HepG2 (cell line): ENCODE results near the gene TOLLIP. TPM values are rescaled to one million over a fixed set of nuclear protein-coding genes. Genes with fewer than 3 reads are reported as not detected.

Experiments
- ATAC-seq: fragments of 200-7000 bp; cut with Tn5 transposase; 3 replicates; pipeline ENCODE4 v1.9.1; 2020; ENCODE audit warnings: mild to moderate bottlenecking, moderate library complexity
- BruUV-seq: library from RNA; stranded (reverse); fragments of 400-500 nt; replicated peaks from 2 replicates; lab custom pipeline; 2021; lab: Mats Ljungman, UMichigan
- CTCF ChIA-PET: fragments of 300-600 bp; formaldehyde crosslinking; extraction: SDS; loops from one replicate; lab custom pipeline; 2021; ENCODE audit warnings: low total read pairs, inconsistent platforms, low intra/inter-chr PET ratio; lab: Yijun Ruan, JAX
- POLR2A ChIA-PET: fragments of 350-600 bp; sonication (Branson Sonifier 250); formaldehyde crosslinking; loops from one replicate; lab custom pipeline; 2020; ENCODE audit warnings: antibody characterized with exemption, inconsistent platforms; lab: Yijun Ruan, JAX
- DNase-seq: peaks from one replicate; pipeline ENCODE4 v3.0.0-alpha.2; 2015; ENCODE audit warnings: low spot score
- FAIRE-seq: peaks from 3 replicates; lab custom pipeline; 2011; peaks lifted over from hg19 to GRCh38; lab: Jason Lieb, UNC
- H2AFZ ChIP-seq: one replicate; pipeline ENCODE4 v1.6.1; 2011; ENCODE audit warnings: low read length, inconsistent platforms
- H3K27ac ChIP-seq: fragments of 300-600 bp; 3 replicates; pipeline ENCODE4 v1.8.0; 2011; ENCODE audit warnings: mixed run types, mild to moderate bottlenecking, mixed read lengths, low read length, inconsistent platforms; ENCODE audit not compliant: insufficient read depth; ENCODE audit errors: extremely low read length
- H3K27me3 ChIP-seq, 2 experiments: fragments of 200-600 bp in 1 of 2; 2 replicates in 1 of 2; 3 replicates in 1 of 2; pipeline versions ENCODE4 v1.6.0 to v1.8.0; 2011; ENCODE audit warnings: low read length in 2 of 2, mild to moderate bottlenecking in 2 of 2, moderate library complexity in 2 of 2, inconsistent platforms in 1 of 2; ENCODE audit not compliant: insufficient read depth in 2 of 2, control insufficient read depth in 1 of 2
- H3K36me3 ChIP-seq, 2 experiments: fragments of 200-600 bp in 1 of 2; replicated peaks in 1 of 2; 2 replicates in 1 of 2; 3 replicates in 1 of 2; pipeline versions ENCODE4 v1.5.1 to v1.8.0; 2011; ENCODE audit warnings: low read length in 2 of 2, inconsistent platforms in 1 of 2; ENCODE audit not compliant: insufficient read depth in 2 of 2, control insufficient read depth in 1 of 2
- H3K4me1 ChIP-seq: 2 replicates; pipeline ENCODE4 v1.5.1; 2012; ENCODE audit warnings: low read length, inconsistent platforms; ENCODE audit not compliant: insufficient read depth
- H3K4me2 ChIP-seq: 2 replicates; pipeline ENCODE4 v1.6.0; 2011; ENCODE audit warnings: low read depth, low read length, inconsistent platforms
- H3K4me3 ChIP-seq, 3 experiments: fragments of 200-600 bp in 1 of 3; sonication (generic), shearing (Covaris generic) in 1 of 3; replicated peaks in 1 of 3; 2 replicates each; pipeline ENCODE4 v1.5.1; 2011 to 2016; ENCODE audit warnings: low read length in 3 of 3, inconsistent platforms in 2 of 3, low read depth in 2 of 3, mild to moderate bottlenecking in 2 of 3, control low read depth in 1 of 3, mixed read lengths in 1 of 3; ENCODE audit not compliant: insufficient read depth in 1 of 3
- H3K79me2 ChIP-seq: one replicate; pipeline ENCODE4 v1.6.1; 2011; ENCODE audit warnings: low read length, inconsistent platforms; ENCODE audit not compliant: insufficient read depth
- H3K9ac ChIP-seq: 2 replicates; pipeline ENCODE4 v1.6.0; 2011; ENCODE audit warnings: mild to moderate bottlenecking, low read depth, low read length, inconsistent platforms; ENCODE audit not compliant: insufficient read depth
- H3K9me3 ChIP-seq: 2 replicates; pipeline ENCODE4 v1.5.1; 2012; ENCODE audit warnings: mild to moderate bottlenecking, low read length
- H4K20me1 ChIP-seq: 2 replicates; pipeline ENCODE4 v1.6.0; 2011; ENCODE audit warnings: inconsistent platforms, mild to moderate bottlenecking, low read length, moderate library complexity; ENCODE audit not compliant: insufficient read depth
- AHR ChIP-seq: IDR thresholded peaks from 2 replicates; pipeline ENCODE4 v1.6.1; 2018; ENCODE audit warnings: missing genetic modification reagents, missing compliant biosample characterization
- CREM ChIP-seq, 2 experiments: sonication (generic) in 1 of 2; formaldehyde crosslinking in 1 of 2; IDR thresholded peaks; 2 replicates each; pipeline versions ENCODE4 v1.4.0 to v1.6.1; 2016 to 2020; ENCODE audit warnings: antibody characterized with exemption in 1 of 2, mild to moderate bottlenecking in 1 of 2, missing genetic modification reagents in 1 of 2
- ELF3 ChIP-seq: IDR thresholded peaks from 2 replicates; pipeline ENCODE4 v1.6.1; 2016; ENCODE audit warnings: missing genetic modification reagents, missing compliant biosample characterization
- PRPF4 ChIP-seq: fragments of 200-400 bp; formaldehyde crosslinking; IDR thresholded peaks from 2 replicates; pipeline ENCODE4 v1.6.1; 2016; ENCODE audit warnings: low read length, low read depth; ENCODE audit not compliant: poor library complexity, severe bottlenecking
- SATB2 ChIP-seq: sonication (generic); formaldehyde crosslinking; IDR thresholded peaks from 2 replicates; pipeline ENCODE4 v1.5.0; 2020; ENCODE audit warnings: missing genetic modification reagents
- SMAD9 ChIP-seq: sonication (generic); formaldehyde crosslinking; IDR thresholded peaks from 2 replicates; pipeline ENCODE4 v1.5.1; 2020; ENCODE audit warnings: mild to moderate bottlenecking, missing genetic modification reagents
- TOPORS ChIP-seq: sonication (generic); formaldehyde crosslinking; IDR thresholded peaks from 2 replicates; pipeline ENCODE4 v1.8.0; 2023; ENCODE audit warnings: mild to moderate bottlenecking, missing genetic modification reagents
- ZBTB7B ChIP-seq: sonication (generic); formaldehyde crosslinking; IDR thresholded peaks from 2 replicates; pipeline ENCODE4 v1.4.0; 2020; ENCODE audit warnings: missing genetic modification reagents
- ZNF121 ChIP-seq: sonication (generic); formaldehyde crosslinking; IDR thresholded peaks from 2 replicates; pipeline ENCODE4 v1.5.0; 2020; ENCODE audit warnings: mild to moderate bottlenecking, missing genetic modification reagents
- ZNF33A ChIP-seq: sonication (generic); formaldehyde crosslinking; IDR thresholded peaks from 2 replicates; pipeline ENCODE4 v1.5.1; 2020; ENCODE audit warnings: missing genetic modification reagents, mild to moderate bottlenecking, moderate library complexity, borderline replicate concordance
- WGBS: methylation state at CpG from one replicate; pipeline ENCODE4 v1.1.6; 2017; ENCODE audit warnings: low lambda C conversion rate; 5-methylcytosine and 5-hydroxymethylcytosine counted together
- in situ Hi-C: cut with HindIII; loops from 2 replicates; pipeline ENCODE4 v1.10.0; 2017; ENCODE audit warnings: low pct_unique_long_range_greater_than_20kb; ENCODE audit not compliant: extremely low pct_ligation_motif_present
- intact Hi-C: fragments of 100-400 bp; cut with micrococcal nuclease; formaldehyde crosslinking; loops from one replicate; pipeline ENCODE4 v1.10.0; 2022; ENCODE audit not compliant: unreplicated experiment
- polyA plus RNA-seq, 8 experiments: library from polyadenylated mRNA; depleted of rRNA in 3 of 8; stranded (reverse) in 7 of 8; unstranded in 1 of 8; fragments of >200 nt; fragmentation: Illumina TruSeq in 4 of 8; extraction: Trizol in 4 of 8; gene quantifications; 2 replicates each; pipeline versions ENCODE4 v1.2.1 to v1.2.3, GENCODE V29; 2011 to 2016; ENCODE audit warnings: low read depth in 4 of 8, missing spikeins in 1 of 8, mixed read lengths in 1 of 8; ENCODE audit not compliant: insufficient read depth in 1 of 8
- total RNA-seq, 5 experiments: library from RNA; depleted of rRNA; stranded (reverse); fragments of >200 nt; fragmentation: Illumina TruSeq; extraction: Trizol; gene quantifications; 2 replicates each; pipeline ENCODE4 v1.2.3, GENCODE V29; 2016; ENCODE audit warnings: low read depth in 1 of 5

Gene TOLLIP
- total and polyA plus RNA-seq, 2 of the 13 experiments (the other 11 are each of a cell fraction or from before 2014, with no cell fraction given), result 25.9 to 47.5 TPM

- Histone ChIP-seq H3K4me2 (no peak overlapping the region), H2AFZ (no peak overlapping the region), H3K36me3 (no peaks in the 10 kb centered on the region), H4K20me1 (no peaks in the 10 kb centered on the region), H3K9me3 (no peaks in the 10 kb centered on the region), H3K4me3 (no peak overlapping the region), H3K27ac (no peak overlapping the region), H3K4me1 (peaks cover 7% of the 10 kb centered on the region; the same call in 1 of the 2 replicates), H3K79me2 (no peaks in the 10 kb centered on the region), H3K9ac (no peak overlapping the region), H3K27me3 (peaks cover 7 to 71% of the 10 kb centered on the region in 2 experiments; a peak in 4 of 5 replicates)
- no peak for ATAC-seq
- FAIRE-seq, result no peak
- in situ Hi-C loops (no loop called here), intact Hi-C loops (no loop called here)
- WGBS, result 40% methylated on average over 6 of the region's 22 CpGs
- TF ChIP-seq ELF3 (CRISPR knock-in tag) (no peak), ZNF121 (no peak), PRPF4 (no peak), ZNF33A (CRISPR knock-in tag) (no peak), SMAD9 (CRISPR knock-in tag) (no peak)
- ChIA-PET CTCF (no interaction called here), POLR2A (no interaction called here)
- DNase-seq, result no peak
- BruUV-seq, result no TSS peak
Measured at GRCh38 chr11:1350086-1350725, 40.8 kb upstream of the TOLLIP start.

- Histone ChIP-seq H3K9ac (no peak overlapping the region), H3K36me3 (no peaks in the 10 kb centered on the region), H3K4me1 (peaks cover 7% of the 10 kb centered on the region; the same call in 1 of the 2 replicates), H3K4me3 (no peak overlapping the region), H4K20me1 (no peaks in the 10 kb centered on the region), H3K27ac (no peak overlapping the region), H3K4me2 (no peak overlapping the region), H3K79me2 (no peaks in the 10 kb centered on the region), H2AFZ (no peak overlapping the region), H3K9me3 (no peaks in the 10 kb centered on the region), H3K27me3 (peaks cover 7 to 66% of the 10 kb centered on the region in 2 experiments; a peak in 4 of 5 replicates)
- no peak for ATAC-seq
- ChIA-PET POLR2A (no interaction called here), CTCF (no interaction called here)
- no peak for TF ChIP-seq CREM (IDR thresholded peaks at IDR 0.05)
- TF ChIP-seq CREM (CRISPR knock-in tag; IDR thresholded peaks at IDR 0.05), result no peak
- TF ChIP-seq SATB2 (CRISPR knock-in tag), result no peak
- no peak for TF ChIP-seq TOPORS
- no peak for TF ChIP-seq ZBTB7B (CRISPR knock-in tag)
- no peak for TF ChIP-seq AHR (CRISPR knock-in tag)
- WGBS, result 42% methylated on average over 8 of the region's 29 CpGs
- no TSS peak for BruUV-seq
- DNase-seq, result no peak
- in situ Hi-C loops (no loop called here), intact Hi-C loops (no loop called here)
- no peak for FAIRE-seq
Measured at GRCh38 chr11:1349327-1350041, 40.1 kb upstream of the TOLLIP start.
